AG04450 (cell line): ENCODE measurements around the gene TMTC1. TPM values are rescaled to one million over a fixed set of nuclear protein-coding genes. Genes with fewer than 3 reads are reported as not detected.

Source experiments
- CTCF ChIA-PET: fragments of 300-600, 350-600 bp; formaldehyde crosslinking; extraction: SDS; loops from one replicate; lab custom pipeline; 2022; ENCODE audit warnings: antibody characterized with exemption, inconsistent platforms; lab: Charles Lee
- POLR2A ChIA-PET: fragments of 350-600 bp; formaldehyde crosslinking; extraction: SDS; loops from one replicate; lab custom pipeline; 2021; ENCODE audit warnings: antibody characterized with exemption, inconsistent platforms; lab: Yijun Ruan, JAX
- DNase-seq: peaks from one replicate; pipeline ENCODE4 v3.0.0-alpha.2; 2011; ENCODE audit warnings: low read depth, low spot score
- H3K27ac ChIP-seq: one replicate; pipeline ENCODE4 v1.5.1; 2012; ENCODE audit warnings: low read depth, low read length, control low read depth
- H3K27me3 ChIP-seq: one replicate; pipeline ENCODE4 v1.6.0; 2012; ENCODE audit warnings: low read length; ENCODE audit not compliant: control insufficient read depth, insufficient read depth
- H3K4me3 ChIP-seq: 2 replicates; pipeline ENCODE4 v1.5.1; 2011; ENCODE audit warnings: mild to moderate bottlenecking, low read depth, low read length, control low read depth
- H3K9me3 ChIP-seq: 2 replicates; pipeline ENCODE4 v1.5.1; 2012; ENCODE audit warnings: low read length; ENCODE audit not compliant: control insufficient read depth, insufficient read depth
- polyA plus RNA-seq: library from polyadenylated mRNA; depleted of rRNA; stranded (reverse); fragments of >200 nt; gene quantifications from 2 replicates; pipeline ENCODE4 v1.2.3, GENCODE V29; 2011
- TF ChIP-seq, protein P1 (sequence below): IDR thresholded peaks from 2 replicates; pipeline ENCODE4 v1.5.1; 2011; ENCODE audit warnings: low read depth, low read length, control low read depth, inconsistent platforms

The TMTC1 gene
- polyA plus RNA-seq, 1 experiment: 66.8 TPM

- no peak overlapping the region for H3K4me3 ChIP-seq
- no peak for DNase-seq
- CTCF ChIA-PET: no interaction called here
- peaks cover 10% of the 10 kb centered on the region for H3K27me3 ChIP-seq
- TF ChIP-seq, protein P1, sequence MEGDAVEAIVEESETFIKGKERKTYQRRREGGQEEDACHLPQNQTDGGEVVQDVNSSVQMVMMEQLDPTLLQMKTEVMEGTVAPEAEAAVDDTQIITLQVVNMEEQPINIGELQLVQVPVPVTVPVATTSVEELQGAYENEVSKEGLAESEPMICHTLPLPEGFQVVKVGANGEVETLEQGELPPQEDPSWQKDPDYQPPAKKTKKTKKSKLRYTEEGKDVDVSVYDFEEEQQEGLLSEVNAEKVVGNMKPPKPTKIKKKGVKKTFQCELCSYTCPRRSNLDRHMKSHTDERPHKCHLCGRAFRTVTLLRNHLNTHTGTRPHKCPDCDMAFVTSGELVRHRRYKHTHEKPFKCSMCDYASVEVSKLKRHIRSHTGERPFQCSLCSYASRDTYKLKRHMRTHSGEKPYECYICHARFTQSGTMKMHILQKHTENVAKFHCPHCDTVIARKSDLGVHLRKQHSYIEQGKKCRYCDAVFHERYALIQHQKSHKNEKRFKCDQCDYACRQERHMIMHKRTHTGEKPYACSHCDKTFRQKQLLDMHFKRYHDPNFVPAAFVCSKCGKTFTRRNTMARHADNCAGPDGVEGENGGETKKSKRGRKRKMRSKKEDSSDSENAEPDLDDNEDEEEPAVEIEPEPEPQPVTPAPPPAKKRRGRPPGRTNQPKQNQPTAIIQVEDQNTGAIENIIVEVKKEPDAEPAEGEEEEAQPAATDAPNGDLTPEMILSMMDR: no peak
- H3K27ac ChIP-seq: no peak overlapping the region
- H3K9me3 ChIP-seq: no peaks in the 10 kb centered on the region; the same call in 1 of the 2 replicates
- POLR2A ChIA-PET: no interaction called here
Observed at GRCh38 chr12:29792853-29793252, 9.1 kb upstream of the TMTC1 start.

- TF ChIP-seq, protein P1: no peak
- H3K27ac ChIP-seq: no peak overlapping the region
- H3K27me3 ChIP-seq: peaks cover 10% of the 10 kb centered on the region
- ChIA-PET CTCF (no interaction called here), POLR2A (no interaction called here)
- no peaks in the 10 kb centered on the region; the same call in 1 of the 2 replicates for H3K9me3 ChIP-seq
- no peak overlapping the region for H3K4me3 ChIP-seq
- DNase-seq: no peak
Observed at GRCh38 chr12:29792132-29792531, 8.4 kb upstream of the TMTC1 start.

GRCh38 chr12:29782871-29783772 is 620 bp downstream of the TMTC1 start:
- ChIA-PET POLR2A (interaction anchor here (1.0 to 1.5 kb wide), 4 partner anchors 14 to 44 kb away, joined by 3 to 6 read pairs (median 3); no protein-coding TSS in a partner anchor), CTCF (interaction anchor here (1.5 kb wide), 1 partner anchor 263 kb away, joined by 4 read pairs; no protein-coding TSS in a partner anchor)
- Histone ChIP-seq H3K9me3 (no peaks in the 10 kb centered on the region), H3K4me3 (peak overlapping the region; percentile 88), H3K27me3 (peaks cover 6% of the 10 kb centered on the region), H3K27ac (peak overlapping the region; percentile 86)
- DNase-seq: no peak
- TF ChIP-seq, protein P1: no peak

GRCh38 chr12:29782285-29782870 is 1.4 kb downstream of the TMTC1 start:
- Histone ChIP-seq H3K27me3 (peaks cover 6% of the 10 kb centered on the region), H3K4me3 (peak overlapping the region; percentile 88), H3K27ac (peak overlapping the region; percentile 86), H3K9me3 (no peaks in the 10 kb centered on the region)
- DNase-seq: no peak
- TF ChIP-seq, protein P1: no peak
- ChIA-PET CTCF (interaction anchor here (1.5 kb wide), 1 partner anchor 262 kb away, joined by 4 read pairs; no protein-coding TSS in a partner anchor), POLR2A (interaction anchor here (1.0 kb wide), 3 partner anchors 15 to 44 kb away, joined by 3 read pairs; no protein-coding TSS in a partner anchor)
